ENCODE data around the gene OR6A2.

OR6A2 gene

GRCh38 chr11:6757373-6757967 is 42.0 kb downstream of the OR6A2 start:
- no peak for DNase-seq (ENCODE audit: low read depth in 2 of 3, low spot score in 2 of 3)

- no peak for DNase-seq (ENCODE audit: low read depth in 2 of 3, low spot score in 2 of 3)
Measured at GRCh38 chr11:6755953-6756347, 43.5 kb downstream of the OR6A2 start.

GRCh38 chr11:6755303-6755952 is 44.1 kb downstream of the OR6A2 start:
- DNase-seq (ENCODE audit: low read depth in 2 of 3, low spot score in 2 of 3) = no peak

GRCh38 chr11:6747097-6747668 is 52.3 kb downstream of the OR6A2 start:
- DNase-seq (ENCODE audit: low read depth in 2 of 3, low spot score in 2 of 3) = no peak

- DNase-seq (ENCODE audit: low read depth in 2 of 3, low spot score in 2 of 3) = no peak
Measured at GRCh38 chr11:6746626-6747025, 52.9 kb downstream of the OR6A2 start.

GRCh38 chr11:6746086-6746618 is 53.3 kb downstream of the OR6A2 start:
- no peak for DNase-seq (ENCODE audit: low read depth in 2 of 3, low spot score in 2 of 3)

GRCh38 chr11:6745465-6746015 is 53.9 kb downstream of the OR6A2 start:
- DNase-seq (ENCODE audit: low read depth in 2 of 3, low spot score in 2 of 3) = no peak

- DNase-seq (ENCODE audit: low read depth in 2 of 3, low spot score in 2 of 3) = no peak
Measured at GRCh38 chr11:6745018-6745417, 54.5 kb downstream of the OR6A2 start.

GRCh38 chr11:6742260-6742659 is 57.2 kb downstream of the OR6A2 start:
- DNase-seq (ENCODE audit: low read depth in 2 of 3, low spot score in 2 of 3) = no peak
